ENCODE results near the gene IPPK.

The IPPK gene

GRCh38 chr9:92714787-92715487, 45.0 kb upstream of the IPPK start:
- no peak overlapping the region for H3K23ac ChIP-seq (ENCODE audit: low read depth, low read length, poor library complexity)

GRCh38 chr9:92714016-92714415, 44.1 kb upstream of the IPPK start:
- Histone ChIP-seq H2AK5ac (ENCODE audit: low read depth, low read length) (no peak overlapping the region), H2AFZ (ENCODE audit: low read length) (no peak overlapping the region), H3K4me3 (ENCODE audit: low read length in 2 of 2) (no peak overlapping the region), H2BK15ac (ENCODE audit: low read length) (no peak overlapping the region), H3K27ac (replicated peaks; ENCODE audit: low read length) (no peak overlapping the region), H3K9me3 (replicated peaks in 1 of 2; ENCODE audit: control insufficient read depth in 2 of 2, insufficient read depth in 1 of 2, low read depth in 1 of 2, low read length in 2 of 2) (no peaks in the 10 kb centered on the region), H2BK12ac (ENCODE audit: low read length) (no peak overlapping the region), H3K23ac (ENCODE audit: low read depth, low read length, poor library complexity) (no peak overlapping the region), H4K91ac (ENCODE audit: low read depth, low read length, poor library complexity) (no peak overlapping the region), H2BK5ac (ENCODE audit: low read length) (peak overlapping the region; percentile 34), H3K4me2 (ENCODE audit: insufficient read depth, low read length, poor library complexity, severe bottlenecking) (no peak overlapping the region), H4K8ac (ENCODE audit: low read depth, low read length) (no peak overlapping the region), H3K79me1 (ENCODE audit: low read depth, low read length) (no peaks in the 10 kb centered on the region), H2BK120ac (ENCODE audit: low read depth, low read length) (no peak overlapping the region), H3K27me3 (ENCODE audit: control insufficient read depth in 3 of 3, insufficient read depth in 3 of 3, low read depth in 1 of 3, low read length in 3 of 3) (no peaks in the 10 kb centered on the region), H3K4me1 (ENCODE audit: control insufficient read depth in 2 of 2, insufficient read depth in 1 of 2, low read depth in 1 of 2, low read length in 2 of 2) (no peaks in the 10 kb centered on the region), H3K9ac (ENCODE audit: low read depth, low read length, poor library complexity) (no peak overlapping the region), H3K14ac (ENCODE audit: low read length) (no peak overlapping the region), H3K4ac (ENCODE audit: low read length) (no peak overlapping the region), H3K18ac (ENCODE audit: low read length) (no peak overlapping the region), H3K36me3 (replicated peaks in 1 of 2; ENCODE audit: control insufficient read depth in 2 of 2, insufficient read depth in 2 of 2, low read length in 2 of 2) (peaks cover 55 to 97% of the 10 kb centered on the region in 2 donors)
- WGBS, 2 donors (ENCODE audit: extremely low coverage in 2 of 2, insufficient read length in 2 of 2, insufficient replicate concordance in 1 of 2), result no CpG with 5 or more reads among the region's 3 CpGs
- DNase-seq (ENCODE audit: low spot score), result no peak

More at GRCh38 chr9:92714787-92715487, 45.0 kb upstream of the IPPK start:
- Histone ChIP-seq H2BK120ac (ENCODE audit: low read depth, low read length) (no peak overlapping the region), H3K27ac (replicated peaks; ENCODE audit: low read length) (no peak overlapping the region), H3K4me3 (ENCODE audit: low read length in 2 of 2) (no peak overlapping the region), H2AK5ac (ENCODE audit: low read depth, low read length) (no peak overlapping the region), H2AFZ (ENCODE audit: low read length) (no peak overlapping the region), H3K9me3 (replicated peaks in 1 of 2; ENCODE audit: control insufficient read depth in 2 of 2, insufficient read depth in 1 of 2, low read depth in 1 of 2, low read length in 2 of 2) (no peaks in the 10 kb centered on the region), H3K4me2 (ENCODE audit: insufficient read depth, low read length, poor library complexity, severe bottlenecking) (no peak overlapping the region), H4K91ac (ENCODE audit: low read depth, low read length, poor library complexity) (no peak overlapping the region), H3K9ac (ENCODE audit: low read depth, low read length, poor library complexity) (peak overlapping the region; percentile 25), H3K36me3 (replicated peaks in 1 of 2; ENCODE audit: control insufficient read depth in 2 of 2, insufficient read depth in 2 of 2, low read length in 2 of 2) (peaks cover 62 to 97% of the 10 kb centered on the region in 2 donors), H2BK15ac (ENCODE audit: low read length) (no peak overlapping the region), H3K18ac (ENCODE audit: low read length) (no peak overlapping the region), H3K14ac (ENCODE audit: low read length) (no peak overlapping the region), H3K27me3 (ENCODE audit: control insufficient read depth in 3 of 3, insufficient read depth in 3 of 3, low read depth in 1 of 3, low read length in 3 of 3) (no peaks in the 10 kb centered on the region), H4K8ac (ENCODE audit: low read depth, low read length) (no peak overlapping the region), H2BK5ac (ENCODE audit: low read length) (peak overlapping the region; percentile 8), H2BK12ac (ENCODE audit: low read length) (no peak overlapping the region), H3K79me1 (ENCODE audit: low read depth, low read length) (no peaks in the 10 kb centered on the region), H3K4me1 (ENCODE audit: control insufficient read depth in 2 of 2, insufficient read depth in 1 of 2, low read depth in 1 of 2, low read length in 2 of 2) (no peaks in the 10 kb centered on the region), H3K4ac (ENCODE audit: low read length) (no peak overlapping the region)
- no CpG with 5 or more reads among the region's 34 CpGs for WGBS, 2 donors (ENCODE audit: extremely low coverage in 2 of 2, insufficient read length in 2 of 2, insufficient replicate concordance in 1 of 2)
- no peak for DNase-seq (ENCODE audit: low spot score)

- H2AK5ac ChIP-seq (ENCODE audit: low read depth, low read length), result no peak overlapping the region
- no peak overlapping the region for H2BK15ac ChIP-seq (ENCODE audit: low read length)
- no peak overlapping the region for H4K8ac ChIP-seq (ENCODE audit: low read depth, low read length)
- H3K27ac ChIP-seq (replicated peaks; ENCODE audit: low read length), result no peak overlapping the region
- no peak overlapping the region for H3K9ac ChIP-seq (ENCODE audit: low read depth, low read length, poor library complexity)
- H3K14ac ChIP-seq (ENCODE audit: low read length), result no peak overlapping the region
- whole genome bisulfite sequencing, 2 donors (ENCODE audit: extremely low coverage in 2 of 2, insufficient read length in 2 of 2, insufficient replicate concordance in 1 of 2), result no CpG with 5 or more reads among the region's 15 CpGs
- H3K79me1 ChIP-seq (ENCODE audit: low read depth, low read length), result no peaks in the 10 kb centered on the region
- H3K23ac ChIP-seq (ENCODE audit: low read depth, low read length, poor library complexity), result no peak overlapping the region
- H3K9me3 ChIP-seq (replicated peaks in 1 of 2; ENCODE audit: control insufficient read depth in 2 of 2, insufficient read depth in 1 of 2, low read depth in 1 of 2, low read length in 2 of 2), result no peaks in the 10 kb centered on the region
- H3K18ac ChIP-seq (ENCODE audit: low read length), result no peak overlapping the region
- no peaks in the 10 kb centered on the region for H3K27me3 ChIP-seq (ENCODE audit: control insufficient read depth in 3 of 3, insufficient read depth in 3 of 3, low read depth in 1 of 3, low read length in 3 of 3)
- no peak overlapping the region for H3K4me3 ChIP-seq (ENCODE audit: low read length in 2 of 2)
- H2BK12ac ChIP-seq (ENCODE audit: low read length), result no peak overlapping the region
- H2AFZ ChIP-seq (ENCODE audit: low read length), result no peak overlapping the region
- no peak overlapping the region for H2BK120ac ChIP-seq (ENCODE audit: low read depth, low read length)
- peaks cover 52 to 96% of the 10 kb centered on the region in 2 donors for H3K36me3 ChIP-seq (replicated peaks in 1 of 2; ENCODE audit: control insufficient read depth in 2 of 2, insufficient read depth in 2 of 2, low read length in 2 of 2)
- DNase-seq (ENCODE audit: low spot score), result no peak
- H3K4me2 ChIP-seq (ENCODE audit: insufficient read depth, low read length, poor library complexity, severe bottlenecking), result no peak overlapping the region
- H2BK5ac ChIP-seq (ENCODE audit: low read length), result peak overlapping the region; percentile 34
- H3K4ac ChIP-seq (ENCODE audit: low read length), result no peak overlapping the region
- no peak overlapping the region for H4K91ac ChIP-seq (ENCODE audit: low read depth, low read length, poor library complexity)
- no peaks in the 10 kb centered on the region for H3K4me1 ChIP-seq (ENCODE audit: control insufficient read depth in 2 of 2, insufficient read depth in 1 of 2, low read depth in 1 of 2, low read length in 2 of 2)
Observed at GRCh38 chr9:92713528-92713927, 43.6 kb upstream of the IPPK start.

- no peak for DNase-seq (ENCODE audit: low spot score)
- Histone ChIP-seq H2BK15ac (ENCODE audit: low read length) (no peak overlapping the region), H3K79me1 (ENCODE audit: low read depth, low read length) (no peaks in the 10 kb centered on the region), H3K18ac (ENCODE audit: low read length) (no peak overlapping the region), H4K91ac (ENCODE audit: low read depth, low read length, poor library complexity) (no peak overlapping the region), H3K36me3 (replicated peaks in 1 of 2; ENCODE audit: control insufficient read depth in 2 of 2, insufficient read depth in 2 of 2, low read length in 2 of 2) (peaks cover 46 to 89% of the 10 kb centered on the region in 2 donors), H3K14ac (ENCODE audit: low read length) (no peak overlapping the region), H3K9me3 (replicated peaks in 1 of 2; ENCODE audit: control insufficient read depth in 2 of 2, insufficient read depth in 1 of 2, low read depth in 1 of 2, low read length in 2 of 2) (no peaks in the 10 kb centered on the region), H2AK5ac (ENCODE audit: low read depth, low read length) (no peak overlapping the region), H2BK120ac (ENCODE audit: low read depth, low read length) (no peak overlapping the region), H3K4ac (ENCODE audit: low read length) (no peak overlapping the region), H3K23ac (ENCODE audit: low read depth, low read length, poor library complexity) (no peak overlapping the region), H3K4me1 (ENCODE audit: control insufficient read depth in 2 of 2, insufficient read depth in 1 of 2, low read depth in 1 of 2, low read length in 2 of 2) (no peaks in the 10 kb centered on the region), H3K4me3 (ENCODE audit: low read length in 2 of 2) (no peak overlapping the region), H2BK12ac (ENCODE audit: low read length) (no peak overlapping the region), H2AFZ (ENCODE audit: low read length) (no peak overlapping the region), H2BK5ac (ENCODE audit: low read length) (no peak overlapping the region), H4K8ac (ENCODE audit: low read depth, low read length) (no peak overlapping the region), H3K27ac (replicated peaks; ENCODE audit: low read length) (no peak overlapping the region), H3K9ac (ENCODE audit: low read depth, low read length, poor library complexity) (no peak overlapping the region), H3K4me2 (ENCODE audit: insufficient read depth, low read length, poor library complexity, severe bottlenecking) (no peak overlapping the region), H3K27me3 (ENCODE audit: control insufficient read depth in 3 of 3, insufficient read depth in 3 of 3, low read depth in 1 of 3, low read length in 3 of 3) (no peaks in the 10 kb centered on the region)
- WGBS, 2 donors (ENCODE audit: extremely low coverage in 2 of 2, insufficient read length in 2 of 2, insufficient replicate concordance in 1 of 2), result no CpG with 5 or more reads among the region's 15 CpGs
Observed at GRCh38 chr9:92712767-92713166, 42.8 kb upstream of the IPPK start.

Measured in neuronal stem cell (in vitro differentiated cells).